Liver (tissue), 9 donors: Measurements from ENCODE around the gene COLEC12. TPM values are rescaled to one million over a fixed set of nuclear protein-coding genes. Genes with fewer than 3 reads are reported as not detected.

Experiments used
- DNase-seq: peaks from one replicate; pipeline ENCODE4 v3.0.0-alpha.2; 2017; ENCODE audit warnings: low spot score
- H3K27ac ChIP-seq, 2 donors: one replicate each; pipeline ENCODE4 v1.7.0; 2013; ENCODE audit warnings: inconsistent platforms in 2 of 2, low read length in 2 of 2, control low read depth in 1 of 2, low read depth in 1 of 2, mild to moderate bottlenecking in 1 of 2
- H3K27me3 ChIP-seq, 4 donors: one replicate each; pipeline versions ENCODE4 v1.6.1 to v1.7.0; 2013; ENCODE audit warnings: low read length in 3 of 4, inconsistent platforms in 1 of 4, mild to moderate bottlenecking in 1 of 4, moderate library complexity in 1 of 4; ENCODE audit not compliant: control insufficient read depth in 4 of 4, insufficient read depth in 4 of 4
- H3K36me3 ChIP-seq, 4 donors: one replicate each; pipeline versions ENCODE4 v1.6.1 to v1.7.0; 2013; ENCODE audit warnings: low read length in 3 of 4, mild to moderate bottlenecking in 3 of 4, low read depth in 1 of 4, moderate library complexity in 1 of 4; ENCODE audit not compliant: control insufficient read depth in 4 of 4, insufficient read depth in 3 of 4
- H3K4me1 ChIP-seq, 4 donors: one replicate each; pipeline versions ENCODE4 v1.6.1 to v1.7.0; 2013; ENCODE audit warnings: low read length in 3 of 4, mild to moderate bottlenecking in 3 of 4, moderate library complexity in 1 of 4; ENCODE audit not compliant: control insufficient read depth in 4 of 4, insufficient read depth in 4 of 4
- H3K4me3 ChIP-seq, 3 donors: one replicate each; pipeline versions ENCODE4 v1.6.1 to v1.7.0; 2013; ENCODE audit warnings: low read length in 3 of 3, control low read depth in 1 of 3, low read depth in 1 of 3, mild to moderate bottlenecking in 1 of 3
- H3K9ac ChIP-seq, 2 donors: one replicate each; pipeline ENCODE4 v1.7.0; 2013; ENCODE audit warnings: low read length in 2 of 2, mild to moderate bottlenecking in 2 of 2, moderate library complexity in 2 of 2, control low read depth in 1 of 2, low read depth in 1 of 2
- H3K9me3 ChIP-seq, 4 donors: one replicate each; pipeline versions ENCODE4 v1.6.1 to v1.7.0; 2013; ENCODE audit warnings: low read length in 3 of 4; ENCODE audit not compliant: control insufficient read depth in 4 of 4
- EGR1 ChIP-seq, 2 donors: IDR thresholded peaks; 2 replicates each; pipeline ENCODE4 v1.6.1; 2016 to 2018; ENCODE audit warnings: antibody characterized with exemption in 2 of 2, low read depth in 2 of 2
- FOXA1 ChIP-seq: IDR thresholded peaks from 2 replicates; pipeline ENCODE4 v1.6.1; 2016; ENCODE audit warnings: antibody characterized with exemption
- FOXA2 ChIP-seq: IDR thresholded peaks from 2 replicates; pipeline ENCODE4 v1.6.1; 2016; ENCODE audit warnings: antibody characterized with exemption
- GABPA ChIP-seq, 2 donors: IDR thresholded peaks in 1 of 2; conservative IDR thresholded peaks in 1 of 2; 2 replicates each; pipeline ENCODE4 v1.6.1; 2016; ENCODE audit warnings: antibody characterized with exemption in 2 of 2, mild to moderate bottlenecking in 1 of 2, moderate library complexity in 1 of 2
- HNF4A ChIP-seq, 2 donors: conservative IDR thresholded peaks; 2 replicates each; pipeline ENCODE4 v1.6.1; 2016; ENCODE audit warnings: antibody characterized with exemption in 2 of 2, mild to moderate bottlenecking in 2 of 2
- HNF4G ChIP-seq: IDR thresholded peaks from 2 replicates; pipeline ENCODE4 v1.6.1; 2016; ENCODE audit warnings: antibody characterized with exemption
- JUND ChIP-seq, 2 donors: IDR thresholded peaks; 2 replicates each; pipeline ENCODE4 v1.6.1; 2016; ENCODE audit warnings: antibody characterized with exemption in 2 of 2
- NR2F2 ChIP-seq: IDR thresholded peaks from 2 replicates; pipeline ENCODE4 v1.6.1; 2016; ENCODE audit warnings: antibody characterized with exemption
- REST ChIP-seq: IDR thresholded peaks from 2 replicates; pipeline ENCODE4 v1.6.1; 2016; ENCODE audit warnings: antibody characterized with exemption, mild to moderate bottlenecking
- SP1 ChIP-seq: IDR thresholded peaks from 2 replicates; pipeline ENCODE4 v1.6.1; 2018; ENCODE audit warnings: antibody characterized with exemption, mild to moderate bottlenecking
- TAF1 ChIP-seq: conservative IDR thresholded peaks from 2 replicates; pipeline ENCODE4 v1.6.1; 2016; ENCODE audit warnings: antibody characterized with exemption, mild to moderate bottlenecking
- whole genome bisulfite sequencing: extraction: QIAGEN DNeasy Blood & Tissue Kit; methylation state at CpG from one replicate; pipeline ENCODE4 v1.1.7; 2013; 5-methylcytosine and 5-hydroxymethylcytosine counted together
- polyA plus RNA-seq, 2 donors: library from polyadenylated mRNA; stranded (reverse) in 1 of 2; unstranded in 1 of 2; fragments of 200-250 nt in 1 of 2; fragments of >200 nt in 1 of 2; fragmentation: Nextera tagmentation in 1 of 2; extraction: Ambion mirVana in 1 of 2; gene quantifications; one replicate each; pipeline versions ENCODE4 v1.2.1 to v1.2.3, GENCODE V29; 2013 to 2015
- total RNA-seq, 2 donors: library from RNA; depleted of rRNA; stranded (reverse); fragments of >200 nt; gene quantifications; one replicate each; pipeline ENCODE4 v1.2.3, GENCODE V29; 2014
- TF ChIP-seq, protein P1 (sequence below): IDR thresholded peaks from 2 replicates; pipeline ENCODE4 v1.6.1; 2016; ENCODE audit warnings: antibody characterized with exemption
- TF ChIP-seq, protein P2 (sequence below): IDR thresholded peaks from 2 replicates; pipeline ENCODE4 v1.6.1; 2016; ENCODE audit warnings: antibody characterized with exemption
- TF ChIP-seq, protein P3 (sequence below): IDR thresholded peaks from 2 replicates; pipeline ENCODE4 v1.6.1; 2016; ENCODE audit warnings: antibody characterized with exemption
- donor health status: healthy.
- donor health status: healthy.
- donor health status: healthy.
- donor health status: healthy.
- donor health status: healthy.

COLEC12 gene
- total and polyA plus RNA-seq, 4 donors, result 0.03 to 1.6 (median 0.28) TPM

DNA sequence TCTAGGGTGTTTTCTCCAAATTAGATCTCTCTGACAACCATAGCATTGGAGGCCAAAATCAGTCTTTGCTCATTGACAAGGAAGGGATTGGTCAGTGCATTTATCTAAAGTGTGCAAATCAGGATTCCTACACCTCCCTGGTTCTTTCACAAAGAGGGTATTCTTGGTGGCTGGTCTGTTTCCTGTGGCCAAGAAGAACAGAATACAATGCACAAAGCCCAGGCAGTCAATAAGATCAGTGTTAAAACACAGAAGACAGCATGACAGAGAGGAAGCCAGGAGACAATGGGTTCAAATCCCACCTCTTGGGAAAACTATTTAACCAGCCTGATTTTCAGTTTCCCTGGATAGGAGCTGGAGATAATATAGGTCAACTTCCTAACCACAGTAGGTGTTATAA is 186.6 kb downstream of the COLEC12 start (continued):
- TF ChIP-seq REST, result no peak

DNA sequence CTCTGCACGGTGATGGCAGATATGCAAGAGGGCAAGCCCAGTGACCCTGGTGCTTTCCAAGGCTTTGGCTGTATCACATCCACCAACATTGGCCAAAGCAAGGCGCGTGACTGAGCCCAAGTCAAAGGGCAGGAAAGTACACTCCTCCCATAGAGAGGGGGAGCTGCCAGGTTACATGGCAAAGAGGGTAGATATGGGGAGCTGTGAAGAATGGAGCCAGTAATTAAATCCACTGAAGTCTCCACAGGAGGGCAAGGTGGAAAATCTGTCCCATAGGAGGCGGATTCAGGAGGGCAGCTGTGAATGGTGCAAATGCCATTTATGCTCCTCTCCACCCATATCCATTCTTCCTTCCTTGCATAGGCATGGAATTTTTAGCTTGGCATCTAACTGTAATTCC is 188.1 kb downstream of the COLEC12 start:
- Histone ChIP-seq H3K4me3 (no peak overlapping the region), H3K27me3 (peaks cover 0 to 3% (median 0%) of the 10 kb centered on the region in 4 donors), H3K9ac (no peak overlapping the region), H3K36me3 (no peaks in the 10 kb centered on the region), H3K27ac (no peak overlapping the region), H3K9me3 (no peaks in the 10 kb centered on the region), H3K4me1 (no peaks in the 10 kb centered on the region)
- TF ChIP-seq FOXA1, result no peak
- TF ChIP-seq, protein P1, sequence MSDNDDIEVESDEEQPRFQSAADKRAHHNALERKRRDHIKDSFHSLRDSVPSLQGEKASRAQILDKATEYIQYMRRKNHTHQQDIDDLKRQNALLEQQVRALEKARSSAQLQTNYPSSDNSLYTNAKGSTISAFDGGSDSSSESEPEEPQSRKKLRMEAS, result no peak
- no peak for TF ChIP-seq JUND (IDR thresholded peaks at IDR 0.05)
- TF ChIP-seq HNF4A (conservative IDR thresholded peaks at IDR 0.05), result no peak
- TF ChIP-seq, protein P2, sequence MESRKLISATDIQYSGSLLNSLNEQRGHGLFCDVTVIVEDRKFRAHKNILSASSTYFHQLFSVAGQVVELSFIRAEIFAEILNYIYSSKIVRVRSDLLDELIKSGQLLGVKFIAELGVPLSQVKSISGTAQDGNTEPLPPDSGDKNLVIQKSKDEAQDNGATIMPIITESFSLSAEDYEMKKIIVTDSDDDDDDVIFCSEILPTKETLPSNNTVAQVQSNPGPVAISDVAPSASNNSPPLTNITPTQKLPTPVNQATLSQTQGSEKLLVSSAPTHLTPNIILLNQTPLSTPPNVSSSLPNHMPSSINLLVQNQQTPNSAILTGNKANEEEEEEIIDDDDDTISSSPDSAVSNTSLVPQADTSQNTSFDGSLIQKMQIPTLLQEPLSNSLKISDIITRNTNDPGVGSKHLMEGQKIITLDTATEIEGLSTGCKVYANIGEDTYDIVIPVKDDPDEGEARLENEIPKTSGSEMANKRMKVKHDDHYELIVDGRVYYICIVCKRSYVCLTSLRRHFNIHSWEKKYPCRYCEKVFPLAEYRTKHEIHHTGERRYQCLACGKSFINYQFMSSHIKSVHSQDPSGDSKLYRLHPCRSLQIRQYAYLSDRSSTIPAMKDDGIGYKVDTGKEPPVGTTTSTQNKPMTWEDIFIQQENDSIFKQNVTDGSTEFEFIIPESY, result no peak
- TF ChIP-seq SP1, result no peak
- no peak for TF ChIP-seq EGR1 (IDR thresholded peaks at IDR 0.05; ENCODE audit: low read depth in 2 of 2)
- no peak for TF ChIP-seq REST
- no peak for TF ChIP-seq TAF1
- no peak for TF ChIP-seq NR2F2
- TF ChIP-seq HNF4G, result no peak
- DNase-seq, result no peak
- WGBS, result 57% methylated on average over 4 of the region's 4 CpGs

GRCh38 chr18:310042-310441 is 190.5 kb downstream of the COLEC12 start:
- H3K27ac ChIP-seq, result no peak overlapping the region
- no peaks in the 10 kb centered on the region for H3K9me3 ChIP-seq
- H3K27me3 ChIP-seq, result peaks cover 0 to 3% (median 0%) of the 10 kb centered on the region in 4 donors
- H3K36me3 ChIP-seq, result no peaks in the 10 kb centered on the region
- H3K4me3 ChIP-seq, result no peak overlapping the region
- H3K4me1 ChIP-seq, result no peaks in the 10 kb centered on the region
- no peak for DNase-seq
- no peak overlapping the region for H3K9ac ChIP-seq
- no peak for TF ChIP-seq JUND (IDR thresholded peaks at IDR 0.05)
- no peak for TF ChIP-seq TAF1
- TF ChIP-seq HNF4G, result no peak
- TF ChIP-seq EGR1 (IDR thresholded peaks at IDR 0.05; ENCODE audit: low read depth in 2 of 2), result no peak
- TF ChIP-seq, protein P3, sequence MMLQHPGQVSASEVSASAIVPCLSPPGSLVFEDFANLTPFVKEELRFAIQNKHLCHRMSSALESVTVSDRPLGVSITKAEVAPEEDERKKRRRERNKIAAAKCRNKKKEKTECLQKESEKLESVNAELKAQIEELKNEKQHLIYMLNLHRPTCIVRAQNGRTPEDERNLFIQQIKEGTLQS, result no peak
- TF ChIP-seq FOXA2, result no peak
- TF ChIP-seq NR2F2, result no peak
- TF ChIP-seq GABPA (IDR thresholded peaks at IDR 0.05 in 1 of 2, conservative IDR thresholded peaks at IDR 0.05 in 1 of 2), result no peak
- no peak for TF ChIP-seq FOXA1
- no peak for TF ChIP-seq REST
- TF ChIP-seq, protein P1, result no peak
